Activated T-cell treated with anti-CD3 and anti-CD28 coated beads, Interleukin-2, amount 50 U/mL, for 72 hours (primary cell): ENCODE results near the gene ROGDI. TPM values are rescaled to one million over a fixed set of nuclear protein-coding genes. Genes with fewer than 3 reads are reported as not detected.

Experiments
- ATAC-seq, 2 donors: fragments of 150-1000 bp; cut with Tn5 transposase; replicated peaks in 1 of 2; 2 replicates each; pipeline ENCODE4 v1.10.0; 2021; ENCODE audit warnings: moderate library complexity in 2 of 2, mild to moderate bottlenecking in 1 of 2
- DNase-seq, 2 donors: peaks; one replicate each; pipeline ENCODE4 v3.0.0; 2021 to 2022; ENCODE audit warnings: mixed read lengths in 1 of 2
- H3K27ac Mint-ChIP-seq: one replicate; pipeline ENCODE4 v1.8.0; 2022; ENCODE audit warnings: mild to moderate bottlenecking, moderate library complexity, mixed read lengths
- H3K27me3 Mint-ChIP-seq: one replicate; pipeline ENCODE4 v1.8.0; 2022; ENCODE audit warnings: low read depth, mixed read lengths
- H3K36me3 Mint-ChIP-seq, 2 donors: one replicate each; pipeline ENCODE4 v1.8.0; 2022; ENCODE audit warnings: mixed read lengths in 2 of 2, mild to moderate bottlenecking in 1 of 2; ENCODE audit not compliant: insufficient read depth in 2 of 2
- H3K4me1 Mint-ChIP-seq: one replicate; pipeline ENCODE4 v1.8.0; 2022; ENCODE audit warnings: low read depth, mixed read lengths
- H3K4me3 Mint-ChIP-seq, 2 donors: one replicate each; pipeline ENCODE4 v1.8.0; 2022; ENCODE audit warnings: mild to moderate bottlenecking in 2 of 2, mixed read lengths in 2 of 2, moderate library complexity in 2 of 2
- H3K9me3 Mint-ChIP-seq, 2 donors: one replicate each; pipeline ENCODE4 v1.8.0; 2022; ENCODE audit warnings: mixed read lengths in 2 of 2
- total RNA-seq, 2 donors: library from RNA; stranded (reverse); gene quantifications; one replicate each; pipeline ENCODE4 v1.2.3, GENCODE V29; 2022

The ROGDI gene
- total RNA-seq, 2 donors from 2014 or later = 3.7 to 7.4 TPM

- Mint-ChIP-seq H3K27me3 (no peaks in the 10 kb centered on the region), H3K4me1 (no peaks in the 10 kb centered on the region)
Observed at GRCh38 chr16:4780235-4780634, 22.2 kb downstream of the ROGDI start.

GRCh38 chr16:4778050-4778392, 24.4 kb downstream of the ROGDI start:
- DNase-seq = no peak
- Mint-ChIP-seq H3K27ac (no peak overlapping the region), H3K36me3 (no peaks in the 10 kb centered on the region), H3K9me3 (no peaks in the 10 kb centered on the region), H3K4me1 (no peaks in the 10 kb centered on the region), H3K27me3 (no peaks in the 10 kb centered on the region), H3K4me3 (no peak overlapping the region)
- ATAC-seq = no peak

More at GRCh38 chr16:4780235-4780634, 22.2 kb downstream of the ROGDI start:
- no peaks in the 10 kb centered on the region for H3K36me3 Mint-ChIP-seq
- ATAC-seq (no peak), DNase-seq (no peak)
- no peaks in the 10 kb centered on the region for H3K9me3 Mint-ChIP-seq
- no peak overlapping the region for H3K27ac Mint-ChIP-seq
- no peak overlapping the region for H3K4me3 Mint-ChIP-seq

- ATAC-seq (no peak), DNase-seq (no peak)
- H3K36me3 Mint-ChIP-seq = no peaks in the 10 kb centered on the region
- no peak overlapping the region for H3K27ac Mint-ChIP-seq
- H3K4me1 Mint-ChIP-seq = no peaks in the 10 kb centered on the region
- H3K4me3 Mint-ChIP-seq = no peak overlapping the region
- H3K9me3 Mint-ChIP-seq = no peaks in the 10 kb centered on the region
- H3K27me3 Mint-ChIP-seq = no peaks in the 10 kb centered on the region
Observed at GRCh38 chr16:4777339-4778049, 24.9 kb downstream of the ROGDI start.

GRCh38 chr16:4776141-4776705, 26.2 kb downstream of the ROGDI start:
- Mint-ChIP-seq H3K4me3 (no peak overlapping the region), H3K4me1 (no peaks in the 10 kb centered on the region), H3K27ac (no peak overlapping the region), H3K9me3 (no peaks in the 10 kb centered on the region), H3K36me3 (no peaks in the 10 kb centered on the region), H3K27me3 (no peaks in the 10 kb centered on the region)
- ATAC-seq (no peak), DNase-seq (no peak)

- Mint-ChIP-seq H3K27me3 (no peaks in the 10 kb centered on the region), H3K4me1 (no peaks in the 10 kb centered on the region), H3K27ac (no peak overlapping the region), H3K36me3 (no peaks in the 10 kb centered on the region), H3K4me3 (no peak overlapping the region), H3K9me3 (no peaks in the 10 kb centered on the region)
- DNase-seq (no peak), ATAC-seq (no peak)
Observed at GRCh38 chr16:4775005-4775404, 27.4 kb downstream of the ROGDI start.

- Mint-ChIP-seq H3K27ac (no peak overlapping the region), H3K36me3 (no peaks in the 10 kb centered on the region), H3K4me1 (peaks cover 18% of the 10 kb centered on the region), H3K4me3 (no peak overlapping the region), H3K9me3 (no peaks in the 10 kb centered on the region), H3K27me3 (no peaks in the 10 kb centered on the region)
- DNase-seq (no peak), ATAC-seq (no peak)
Observed at GRCh38 chr16:4772351-4772750, 30.1 kb downstream of the ROGDI start.

GRCh38 chr16:4771646-4772045, 30.8 kb downstream of the ROGDI start:
- no peak for DNase-seq

GRCh38 chr16:4769306-4769638, 33.2 kb downstream of the ROGDI start:
- Mint-ChIP-seq H3K4me3 (peak overlapping the region in 1 of 2 donors; percentile 95), H3K27ac (no peak overlapping the region)
- no peak for ATAC-seq

More at GRCh38 chr16:4771646-4772045, 30.8 kb downstream of the ROGDI start:
- no peaks in the 10 kb centered on the region for H3K9me3 Mint-ChIP-seq
- no peak for ATAC-seq
- no peaks in the 10 kb centered on the region for H3K27me3 Mint-ChIP-seq
- no peaks in the 10 kb centered on the region for H3K36me3 Mint-ChIP-seq
- H3K4me1 Mint-ChIP-seq = peaks cover 22% of the 10 kb centered on the region
- no peak overlapping the region for H3K4me3 Mint-ChIP-seq
- H3K27ac Mint-ChIP-seq = no peak overlapping the region

GRCh38 chr16:4768549-4769305, 33.7 kb downstream of the ROGDI start:
- Mint-ChIP-seq H3K36me3 (no peaks in the 10 kb centered on the region), H3K9me3 (no peaks in the 10 kb centered on the region), H3K4me3 (peak overlapping the region; percentile 95 to 98), H3K27me3 (no peaks in the 10 kb centered on the region), H3K27ac (peak overlapping the region; percentile 93), H3K4me1 (peaks cover 31% of the 10 kb centered on the region)
- ATAC-seq (peak; percentile 75 to 79), DNase-seq (peak; percentile 87 to 90)

More at GRCh38 chr16:4769306-4769638, 33.2 kb downstream of the ROGDI start:
- Mint-ChIP-seq H3K27me3 (no peaks in the 10 kb centered on the region), H3K9me3 (no peaks in the 10 kb centered on the region), H3K36me3 (no peaks in the 10 kb centered on the region), H3K4me1 (peaks cover 31% of the 10 kb centered on the region)
- DNase-seq = no peak

- H3K27ac Mint-ChIP-seq = peak overlapping the region; percentile 93
Observed at GRCh38 chr16:4767872-4768548, 34.4 kb downstream of the ROGDI start.

GRCh38 chr16:4766875-4767628, 35.4 kb downstream of the ROGDI start, which contains the start of gene ZNF500:
TSS of gene ZNF500 (minus strand) at chr16:4767162. CDS start at chr16:4765978, 1,184 bp downstream.
- Mint-ChIP-seq H3K27me3 (no peaks in the 10 kb centered on the region), H3K4me3 (peak within 1 kb of the TSS; percentile 95 to 98), H3K9me3 (no peaks in the 10 kb centered on the region), H3K4me1 (peaks cover 31% of the 10 kb centered on the region), H3K36me3 (no peaks in the 10 kb centered on the region), H3K27ac (peak within 1 kb of the TSS; percentile 93)
- ATAC-seq = peak; percentile 87 to 94
- DNase-seq = peak; percentile 97 to 99

More at GRCh38 chr16:4767872-4768548, 34.4 kb downstream of the ROGDI start:
- Mint-ChIP-seq H3K4me1 (peaks cover 31% of the 10 kb centered on the region), H3K36me3 (no peaks in the 10 kb centered on the region), H3K9me3 (no peaks in the 10 kb centered on the region), H3K4me3 (peak overlapping the region; percentile 95 to 98), H3K27me3 (no peaks in the 10 kb centered on the region)
- ATAC-seq (no peak), DNase-seq (peak in 1 of 2 donors; percentile 18)
